ENCODE results near the gene GSPT1.

GSPT1 gene

DNA sequence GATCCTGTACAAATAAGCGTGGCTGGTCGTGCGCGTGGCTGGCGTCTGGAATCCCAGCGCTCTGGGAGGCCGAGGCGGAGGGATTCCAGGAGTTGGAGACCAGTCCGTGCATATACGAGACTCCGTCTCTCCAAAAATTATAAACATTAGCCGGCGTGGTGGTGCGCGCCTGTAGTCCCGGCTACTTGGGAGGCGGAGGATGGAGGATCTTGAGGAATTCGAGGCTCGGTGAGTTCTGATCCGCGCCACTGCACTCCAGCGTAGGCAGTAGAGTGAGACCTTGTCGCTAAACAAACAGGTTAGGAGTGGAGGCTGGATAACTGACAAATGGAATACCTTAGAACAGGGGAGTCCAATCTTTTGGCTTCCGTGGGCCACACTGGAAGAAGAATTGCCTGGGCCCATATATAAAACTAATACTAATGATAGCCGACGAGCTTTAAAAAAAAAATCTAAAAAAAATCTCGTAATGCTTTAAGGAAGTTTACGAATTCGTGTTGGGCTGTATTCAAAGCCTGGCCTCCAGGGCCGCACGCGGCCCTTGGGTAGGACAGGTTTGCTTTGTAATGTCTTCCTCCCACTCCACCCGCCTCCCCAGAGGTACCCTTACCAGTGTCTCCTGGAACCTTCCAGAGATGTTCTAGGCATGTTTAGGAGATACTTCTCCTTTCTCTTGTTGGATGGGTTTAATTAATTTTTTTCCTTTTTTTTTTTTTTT is 63.5 kb downstream of the GSPT1 start:
- peaks cover 22% of the 10 kb centered on the region; the same call in 1 of the 2 replicates for H3K36me3 ChIP-seq (ENCODE audit: insufficient read depth)
- no peak overlapping the region for H3K4me3 ChIP-seq (IDR thresholded peaks at IDR 0.05; ENCODE audit: insufficient read depth, low read depth, low read length)
- peak overlapping the region; percentile 72 for H3K27ac ChIP-seq
- 0 out of 2 replicates have a peak, but pooled peaks cover 12% of the 10 kb centered on the region for H4K20me1 ChIP-seq (ENCODE audit: insufficient read depth)
- H3K9ac ChIP-seq: peak overlapping the region; percentile 93
- TF ChIP-seq, protein P1, sequence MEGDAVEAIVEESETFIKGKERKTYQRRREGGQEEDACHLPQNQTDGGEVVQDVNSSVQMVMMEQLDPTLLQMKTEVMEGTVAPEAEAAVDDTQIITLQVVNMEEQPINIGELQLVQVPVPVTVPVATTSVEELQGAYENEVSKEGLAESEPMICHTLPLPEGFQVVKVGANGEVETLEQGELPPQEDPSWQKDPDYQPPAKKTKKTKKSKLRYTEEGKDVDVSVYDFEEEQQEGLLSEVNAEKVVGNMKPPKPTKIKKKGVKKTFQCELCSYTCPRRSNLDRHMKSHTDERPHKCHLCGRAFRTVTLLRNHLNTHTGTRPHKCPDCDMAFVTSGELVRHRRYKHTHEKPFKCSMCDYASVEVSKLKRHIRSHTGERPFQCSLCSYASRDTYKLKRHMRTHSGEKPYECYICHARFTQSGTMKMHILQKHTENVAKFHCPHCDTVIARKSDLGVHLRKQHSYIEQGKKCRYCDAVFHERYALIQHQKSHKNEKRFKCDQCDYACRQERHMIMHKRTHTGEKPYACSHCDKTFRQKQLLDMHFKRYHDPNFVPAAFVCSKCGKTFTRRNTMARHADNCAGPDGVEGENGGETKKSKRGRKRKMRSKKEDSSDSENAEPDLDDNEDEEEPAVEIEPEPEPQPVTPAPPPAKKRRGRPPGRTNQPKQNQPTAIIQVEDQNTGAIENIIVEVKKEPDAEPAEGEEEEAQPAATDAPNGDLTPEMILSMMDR (conservative IDR thresholded peaks at IDR 0.05; ENCODE audit: low read depth, low read length): no peak
- peaks cover 95% of the 10 kb centered on the region for H3K79me2 ChIP-seq (ENCODE audit: insufficient read depth, low read depth)
- H3K4me1 ChIP-seq (ENCODE audit: low read depth, poor library complexity, severe bottlenecking): peaks cover 40% of the 10 kb centered on the region
- H2AFZ ChIP-seq (ENCODE audit: low read depth): peak overlapping the region; percentile 82
- peak overlapping the region; percentile 95 for H3K4me2 ChIP-seq
- H3K27me3 ChIP-seq (ENCODE audit: insufficient read depth, low read depth): no peaks in the 10 kb centered on the region

DNA sequence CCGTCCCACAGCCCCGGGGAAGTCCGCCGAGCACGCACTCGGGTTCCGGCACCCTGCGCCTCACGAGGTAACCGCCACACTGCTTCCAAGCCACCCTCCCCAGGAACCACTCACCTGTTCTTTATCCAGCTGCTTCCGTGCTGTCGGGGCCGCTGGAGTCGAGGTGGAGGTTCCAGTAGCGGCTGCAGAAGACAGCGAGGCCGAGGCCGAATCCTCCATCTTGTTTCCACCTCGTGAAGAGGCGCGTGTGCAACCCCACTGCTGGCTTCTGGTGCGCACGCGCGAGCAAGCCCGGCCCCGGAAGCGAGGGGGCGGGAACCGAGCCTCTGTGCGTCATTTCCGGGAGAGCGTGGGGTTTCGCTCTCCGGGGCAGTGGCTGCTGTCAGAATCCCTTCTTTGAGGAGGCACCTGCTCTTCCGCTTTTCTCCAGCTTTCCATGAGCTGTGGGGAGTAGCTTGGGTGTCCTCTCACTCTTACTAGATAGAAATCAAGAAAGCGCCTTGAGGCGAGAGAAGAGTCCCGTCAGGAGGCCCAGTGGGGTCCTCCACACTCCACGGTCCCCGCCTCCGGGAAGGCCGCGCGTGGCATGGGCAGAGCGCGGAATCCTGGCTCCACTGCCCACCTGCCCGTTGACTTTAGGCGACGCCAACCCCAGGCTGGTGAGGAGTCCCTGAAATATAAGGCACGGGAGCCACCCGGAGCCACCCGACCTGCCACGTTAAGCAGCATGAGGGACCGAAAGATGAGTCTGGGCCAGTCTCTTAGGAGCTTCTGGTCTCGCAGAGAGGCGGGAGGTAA is 64.3 kb downstream of the GSPT1 start, which contains the start of gene RSL1D1:
Gene RSL1D1 (minus strand): TSS at position 249 of the 798 bp plus-strand sequence. CDS start 30 bp downstream, at position 219.
- peak within 1 kb of the TSS; percentile 37 for H3K4me3 ChIP-seq (IDR thresholded peaks at IDR 0.05; ENCODE audit: insufficient read depth, low read depth, low read length)
- peak within 1 kb of the TSS; percentile 72 for H3K27ac ChIP-seq
- H3K79me2 ChIP-seq (ENCODE audit: insufficient read depth, low read depth): peaks cover 95% of the 10 kb centered on the region
- peak within 1 kb of the TSS; percentile 93 for H3K9ac ChIP-seq
- no peaks in the 10 kb centered on the region for H3K27me3 ChIP-seq (ENCODE audit: insufficient read depth, low read depth)
- peaks cover 41% of the 10 kb centered on the region for H3K4me1 ChIP-seq (ENCODE audit: low read depth, poor library complexity, severe bottlenecking)
- 0 out of 2 replicates have a peak, but pooled peaks cover 12% of the 10 kb centered on the region for H4K20me1 ChIP-seq (ENCODE audit: insufficient read depth)
- peaks cover 28% of the 10 kb centered on the region; the same call in 1 of the 2 replicates for H3K36me3 ChIP-seq (ENCODE audit: insufficient read depth)
- H3K4me2 ChIP-seq: peak within 1 kb of the TSS; percentile 95
- TF ChIP-seq, protein P1 (conservative IDR thresholded peaks at IDR 0.05; ENCODE audit: low read depth, low read length): no peak
- H2AFZ ChIP-seq (ENCODE audit: low read depth): peak within 1 kb of the TSS; percentile 82

DNA sequence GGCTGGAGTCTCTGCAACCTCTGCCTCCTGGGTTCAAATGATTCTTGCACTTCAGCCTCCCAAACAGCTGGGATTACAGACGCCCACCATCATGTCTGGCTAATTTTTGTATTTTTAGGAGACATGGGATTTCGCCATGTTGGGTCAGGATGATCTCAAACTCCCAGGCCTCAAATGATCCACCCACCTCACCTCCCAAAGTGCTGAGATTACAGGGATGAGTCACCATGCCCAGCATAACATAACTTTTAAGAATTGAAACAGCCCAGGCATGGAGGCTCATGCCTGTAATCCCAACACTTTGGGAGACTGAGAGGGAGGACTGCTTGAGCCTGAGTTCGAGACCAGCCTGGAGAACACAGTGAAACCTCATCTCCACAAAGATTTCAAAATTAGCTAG is 66.9 kb downstream of the GSPT1 start:
- peaks cover 44% of the 10 kb centered on the region; the same call in 1 of the 2 replicates for H3K36me3 ChIP-seq (ENCODE audit: insufficient read depth)
- H3K4me1 ChIP-seq (ENCODE audit: low read depth, poor library complexity, severe bottlenecking): peaks cover 44% of the 10 kb centered on the region
- peak overlapping the region; percentile 92; the same call in 1 of the 2 replicates for H3K4me2 ChIP-seq
- H3K4me3 ChIP-seq (IDR thresholded peaks at IDR 0.05; ENCODE audit: insufficient read depth, low read depth, low read length): no peak overlapping the region
- H3K9ac ChIP-seq: no peak overlapping the region
- H2AFZ ChIP-seq (ENCODE audit: low read depth): no peak overlapping the region
- H3K27ac ChIP-seq: no peak overlapping the region; the same call in 1 of the 2 replicates
- H3K27me3 ChIP-seq (ENCODE audit: insufficient read depth, low read depth): no peaks in the 10 kb centered on the region
- H4K20me1 ChIP-seq (ENCODE audit: insufficient read depth): 0 out of 2 replicates have a peak, but pooled peaks cover 10% of the 10 kb centered on the region
- H3K79me2 ChIP-seq (ENCODE audit: insufficient read depth, low read depth): peaks cover 94% of the 10 kb centered on the region
- TF ChIP-seq, protein P1 (conservative IDR thresholded peaks at IDR 0.05; ENCODE audit: low read depth, low read length): no peak

DNA sequence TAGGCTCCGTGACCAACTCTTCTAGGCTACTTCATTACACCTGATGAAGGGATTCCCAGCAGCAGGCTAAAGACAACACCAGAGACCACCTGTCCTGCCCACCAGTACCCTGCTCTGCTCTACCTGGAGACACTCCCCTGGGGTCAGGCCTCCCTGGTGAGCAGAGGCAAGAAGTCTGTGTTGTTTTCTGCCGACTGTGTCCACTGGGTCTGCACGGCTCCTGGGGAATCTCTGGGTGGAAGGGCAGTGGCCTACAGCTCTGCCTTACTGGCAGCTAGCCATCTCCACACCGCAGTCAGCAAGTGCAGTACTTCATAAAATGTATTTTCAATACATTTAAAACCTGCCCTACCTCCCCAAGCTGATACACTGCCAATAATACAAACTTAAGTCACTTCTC is 71.3 kb downstream of the GSPT1 start:
- Histone ChIP-seq H3K27me3 (ENCODE audit: insufficient read depth, low read depth) (no peaks in the 10 kb centered on the region), H3K4me3 (IDR thresholded peaks at IDR 0.05; ENCODE audit: insufficient read depth, low read depth, low read length) (no peak overlapping the region), H3K4me1 (ENCODE audit: low read depth, poor library complexity, severe bottlenecking) (peaks cover 26% of the 10 kb centered on the region), H3K4me2 (no peak overlapping the region), H3K9ac (no peak overlapping the region), H3K79me2 (ENCODE audit: insufficient read depth, low read depth) (peaks cover 70% of the 10 kb centered on the region), H3K27ac (no peak overlapping the region), H2AFZ (ENCODE audit: low read depth) (no peak overlapping the region), H3K36me3 (ENCODE audit: insufficient read depth) (peaks cover 65% of the 10 kb centered on the region), H4K20me1 (ENCODE audit: insufficient read depth) (0 out of 2 replicates have a peak, but pooled peaks cover 12% of the 10 kb centered on the region)
- TF ChIP-seq, protein P1 (conservative IDR thresholded peaks at IDR 0.05; ENCODE audit: low read depth, low read length): no peak
